Activated gamma-delta T cell treated with Interleukin-2 at 50 U/mL for 16 hours (primary cell): Measurements from ENCODE around the gene TAF1A.

Source experiments
- DNase-seq: peaks from one replicate; pipeline ENCODE4 v3.0.0-alpha.2; 2020

TAF1A gene

GRCh38 chr1:222594789-222595188 is 5.1 kb upstream of the TAF1A start:
- no peak for DNase-seq

- DNase-seq = no peak
These were observed 2.4 kb upstream of the TAF1A start for GRCh38 chr1:222592171-222592570.

- DNase-seq = no peak
These were observed 1.6 kb downstream of the TAF1A start for GRCh38 chr1:222588135-222588534.

GRCh38 chr1:222586842-222587241 is 2.9 kb downstream of the TAF1A start:
- no peak for DNase-seq

GRCh38 chr1:222583079-222583478 is 6.7 kb downstream of the TAF1A start:
- DNase-seq = no peak

GRCh38 chr1:222582099-222582774 is 7.5 kb downstream of the TAF1A start:
- no peak for DNase-seq

GRCh38 chr1:222579316-222579715 is 10.4 kb downstream of the TAF1A start:
- no peak for DNase-seq

- no peak for DNase-seq
These were observed 18.9 kb downstream of the TAF1A start for GRCh38 chr1:222570837-222571236.

- DNase-seq = no peak
These were observed 28.1 kb downstream of the TAF1A start for GRCh38 chr1:222561656-222562055.

GRCh38 chr1:222557574-222557973 is 32.2 kb downstream of the TAF1A start:
- no peak for DNase-seq

GRCh38 chr1:222557148-222557547 is 32.6 kb downstream of the TAF1A start:
- DNase-seq = no peak

GRCh38 chr1:222555992-222556615 is 33.6 kb downstream of the TAF1A start:
- DNase-seq = no peak

- no peak for DNase-seq
These were observed 35.6 kb downstream of the TAF1A start for GRCh38 chr1:222554177-222554576.

- DNase-seq = no peak
These were observed 36.9 kb downstream of the TAF1A start for GRCh38 chr1:222552882-222553281.

- no peak for DNase-seq
These were observed 41.6 kb downstream of the TAF1A start, which contains the start of gene HHIPL2 for GRCh38 chr1:222547944-222548671. TSS of gene HHIPL2 (minus strand) at chr1:222548104. CDS start at chr1:222548044, 60 bp downstream.

- DNase-seq = no peak
These were observed 42.5 kb downstream of the TAF1A start for GRCh38 chr1:222547260-222547614.

GRCh38 chr1:222546548-222547259 is 43.0 kb downstream of the TAF1A start:
- no peak for DNase-seq

GRCh38 chr1:222546091-222546490 is 43.6 kb downstream of the TAF1A start:
- DNase-seq = no peak

- DNase-seq = no peak
These were observed 45.9 kb downstream of the TAF1A start for GRCh38 chr1:222543817-222544216.

GRCh38 chr1:222540598-222540995 is 49.1 kb downstream of the TAF1A start:
- no peak for DNase-seq

GRCh38 chr1:222539951-222540597 is 49.7 kb downstream of the TAF1A start:
- DNase-seq = no peak

GRCh38 chr1:222535455-222535854 is 54.3 kb downstream of the TAF1A start:
- no peak for DNase-seq

- no peak for DNase-seq
These were observed 58.9 kb downstream of the TAF1A start for GRCh38 chr1:222530852-222531251.
